ENCODE results near the gene ZNRF1. TPM values are rescaled to one million over a fixed set of nuclear protein-coding genes. Genes with fewer than 3 reads are reported as not detected.
A peak's percentile ranks its signal among the peaks of the same experiment; 100 is the strongest.

ZNRF1 gene
- total and polyA plus RNA-seq, 2 of the 13 experiments (the other 11 are each of a cell fraction or from before 2014, with no cell fraction given): 43.9 to 58.7 TPM

DNA sequence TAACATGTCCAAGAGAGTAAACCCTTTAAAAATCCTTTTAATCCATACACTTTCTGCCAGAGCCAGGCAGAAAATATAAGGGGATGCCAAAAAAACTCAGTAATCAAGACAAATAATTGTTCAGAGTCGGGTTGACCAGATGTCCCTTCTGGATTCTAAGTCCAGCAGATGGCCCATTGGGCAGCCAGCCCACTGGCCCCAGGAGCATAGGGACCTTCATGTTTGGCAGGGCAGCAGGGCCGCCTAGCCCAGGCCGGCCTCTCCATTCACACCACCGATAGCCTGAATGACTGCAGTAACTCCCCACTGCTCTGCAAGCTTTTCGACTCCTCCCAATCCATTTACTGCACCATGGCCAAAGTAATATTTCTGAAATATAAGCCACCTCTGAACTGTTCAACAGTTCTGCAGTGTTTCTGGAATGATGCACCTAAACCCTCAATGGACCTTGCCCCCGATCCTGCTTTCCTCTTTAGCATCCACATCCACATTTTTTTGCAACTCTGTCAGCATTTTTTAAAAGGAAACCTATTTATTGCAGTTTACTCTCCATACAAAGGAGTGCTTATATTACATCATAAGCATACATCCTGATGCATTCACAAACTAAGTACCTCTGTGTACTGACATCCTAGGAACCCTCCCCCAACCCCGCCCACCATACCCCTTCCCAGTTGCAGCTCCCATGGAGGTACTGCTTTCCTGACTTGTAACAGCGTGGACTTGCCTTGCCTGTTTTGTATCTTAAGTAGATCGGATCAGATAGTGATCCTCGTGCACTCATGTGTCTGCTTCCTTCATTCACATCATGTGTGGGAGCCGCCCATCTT, 71.4 kb downstream of the ZNRF1 start (continued):
- peak; percentile 27 for TF ChIP-seq XRCC5 (optimal IDR thresholded peaks at IDR 0.05; ENCODE audit: low read length)
- TF ChIP-seq SALL1 (CRISPR knock-in tag; IDR thresholded peaks at IDR 0.05): peak; percentile 84
- no peak for TF ChIP-seq SYNCRIP (IDR thresholded peaks at IDR 0.05; ENCODE audit: insufficient read depth, low read depth, low read length)
- TF ChIP-seq ZNF24 (IDR thresholded peaks at IDR 0.05): no peak
- no peak for TF ChIP-seq NFRKB (IDR thresholded peaks at IDR 0.05)
- TF ChIP-seq ZNF143 (CRISPR knock-in tag; IDR thresholded peaks at IDR 0.05): 0 out of 2 replicates have a peak, but pooled peaks have one; percentile 31
- no peak for TF ChIP-seq KAT7 (CRISPR knock-in tag; IDR thresholded peaks at IDR 0.05; ENCODE audit: borderline replicate concordance)
- no peak for TF ChIP-seq ZIK1 (CRISPR knock-in tag; IDR thresholded peaks at IDR 0.05; ENCODE audit: borderline replicate concordance, low read depth)
- no peak for TF ChIP-seq SIN3A (IDR thresholded peaks at IDR 0.05; ENCODE audit: borderline replicate concordance, low read depth, low read length)
- TF ChIP-seq, protein P1, sequence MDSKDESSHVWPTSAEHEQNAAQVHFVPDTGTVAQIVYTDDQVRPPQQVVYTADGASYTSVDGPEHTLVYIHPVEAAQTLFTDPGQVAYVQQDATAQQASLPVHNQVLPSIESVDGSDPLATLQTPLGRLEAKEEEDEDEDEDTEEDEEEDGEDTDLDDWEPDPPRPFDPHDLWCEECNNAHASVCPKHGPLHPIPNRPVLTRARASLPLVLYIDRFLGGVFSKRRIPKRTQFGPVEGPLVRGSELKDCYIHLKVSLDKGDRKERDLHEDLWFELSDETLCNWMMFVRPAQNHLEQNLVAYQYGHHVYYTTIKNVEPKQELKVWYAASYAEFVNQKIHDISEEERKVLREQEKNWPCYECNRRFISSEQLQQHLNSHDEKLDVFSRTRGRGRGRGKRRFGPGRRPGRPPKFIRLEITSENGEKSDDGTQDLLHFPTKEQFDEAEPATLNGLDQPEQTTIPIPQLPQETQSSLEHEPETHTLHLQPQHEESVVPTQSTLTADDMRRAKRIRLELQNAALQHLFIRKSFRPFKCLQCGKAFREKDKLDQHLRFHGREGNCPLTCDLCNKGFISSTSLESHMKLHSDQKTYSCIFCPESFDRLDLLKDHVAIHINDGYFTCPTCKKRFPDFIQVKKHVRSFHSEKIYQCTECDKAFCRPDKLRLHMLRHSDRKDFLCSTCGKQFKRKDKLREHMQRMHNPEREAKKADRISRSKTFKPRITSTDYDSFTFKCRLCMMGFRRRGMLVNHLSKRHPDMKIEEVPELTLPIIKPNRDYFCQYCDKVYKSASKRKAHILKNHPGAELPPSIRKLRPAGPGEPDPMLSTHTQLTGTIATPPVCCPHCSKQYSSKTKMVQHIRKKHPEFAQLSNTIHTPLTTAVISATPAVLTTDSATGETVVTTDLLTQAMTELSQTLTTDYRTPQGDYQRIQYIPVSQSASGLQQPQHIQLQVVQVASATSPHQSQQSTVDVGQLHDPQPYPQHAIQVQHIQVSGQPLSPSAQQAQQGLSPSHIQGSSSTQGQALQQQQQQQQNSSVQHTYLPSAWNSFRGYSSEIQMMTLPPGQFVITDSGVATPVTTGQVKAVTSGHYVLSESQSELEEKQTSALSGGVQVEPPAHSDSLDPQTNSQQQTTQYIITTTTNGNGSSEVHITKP (CRISPR knock-in tag; IDR thresholded peaks at IDR 0.05; ENCODE audit: low read depth): 0 out of 2 replicates have a peak, but pooled peaks have one; percentile 16
- TF ChIP-seq TRIM24 (CRISPR knock-in tag; IDR thresholded peaks at IDR 0.05): no peak
- no peak for TF ChIP-seq ZNF337 (CRISPR knock-in tag; IDR thresholded peaks at IDR 0.05; ENCODE audit: borderline replicate concordance, low read depth)
- TF ChIP-seq, protein P2, sequence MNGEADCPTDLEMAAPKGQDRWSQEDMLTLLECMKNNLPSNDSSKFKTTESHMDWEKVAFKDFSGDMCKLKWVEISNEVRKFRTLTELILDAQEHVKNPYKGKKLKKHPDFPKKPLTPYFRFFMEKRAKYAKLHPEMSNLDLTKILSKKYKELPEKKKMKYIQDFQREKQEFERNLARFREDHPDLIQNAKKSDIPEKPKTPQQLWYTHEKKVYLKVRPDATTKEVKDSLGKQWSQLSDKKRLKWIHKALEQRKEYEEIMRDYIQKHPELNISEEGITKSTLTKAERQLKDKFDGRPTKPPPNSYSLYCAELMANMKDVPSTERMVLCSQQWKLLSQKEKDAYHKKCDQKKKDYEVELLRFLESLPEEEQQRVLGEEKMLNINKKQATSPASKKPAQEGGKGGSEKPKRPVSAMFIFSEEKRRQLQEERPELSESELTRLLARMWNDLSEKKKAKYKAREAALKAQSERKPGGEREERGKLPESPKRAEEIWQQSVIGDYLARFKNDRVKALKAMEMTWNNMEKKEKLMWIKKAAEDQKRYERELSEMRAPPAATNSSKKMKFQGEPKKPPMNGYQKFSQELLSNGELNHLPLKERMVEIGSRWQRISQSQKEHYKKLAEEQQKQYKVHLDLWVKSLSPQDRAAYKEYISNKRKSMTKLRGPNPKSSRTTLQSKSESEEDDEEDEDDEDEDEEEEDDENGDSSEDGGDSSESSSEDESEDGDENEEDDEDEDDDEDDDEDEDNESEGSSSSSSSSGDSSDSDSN (CRISPR knock-in tag; IDR thresholded peaks at IDR 0.05): peak; percentile 55; the same call in 1 of the 2 replicates
- TF ChIP-seq ZEB1 (IDR thresholded peaks at IDR 0.05; ENCODE audit: insufficient replicate concordance, low read depth): no peak
- no peak for TF ChIP-seq HDAC6 (IDR thresholded peaks at IDR 0.05; ENCODE audit: low read depth, low read length)
- no peak for TF ChIP-seq TBP (CRISPR knock-in tag; IDR thresholded peaks at IDR 0.05)
- peak; percentile 13; the same call in 1 of the 2 replicates for TF ChIP-seq ZNF644 (CRISPR knock-in tag; IDR thresholded peaks at IDR 0.05; ENCODE audit: low read depth)
- TF ChIP-seq ZNF879 (CRISPR knock-in tag; IDR thresholded peaks at IDR 0.05): no peak
- no peak for TF ChIP-seq SP140L (CRISPR knock-in tag; IDR thresholded peaks at IDR 0.05; ENCODE audit: borderline replicate concordance)
- no peak; the same call in 1 of the 2 replicates for TF ChIP-seq CSRNP1 (CRISPR knock-in tag; IDR thresholded peaks at IDR 0.05)
- TF ChIP-seq NBN (conservative IDR thresholded peaks at IDR 0.05): no peak
- TF ChIP-seq FOXK1 (CRISPR knock-in tag; IDR thresholded peaks at IDR 0.05; ENCODE audit: borderline replicate concordance, low read depth): peak; percentile 59; the same call in 1 of the 2 replicates
- no peak for TF ChIP-seq PAWR (CRISPR knock-in tag; IDR thresholded peaks at IDR 0.05; ENCODE audit: borderline replicate concordance)

Measured in HepG2 (cell line).